ENCODE results near the gene NUP214.
"Not testable (repeated sequence)": the region's sequence is repeated elsewhere in the genome, so short reads cannot be mapped to it uniquely, and the experiment has no call there.

Gene NUP214

DNA sequence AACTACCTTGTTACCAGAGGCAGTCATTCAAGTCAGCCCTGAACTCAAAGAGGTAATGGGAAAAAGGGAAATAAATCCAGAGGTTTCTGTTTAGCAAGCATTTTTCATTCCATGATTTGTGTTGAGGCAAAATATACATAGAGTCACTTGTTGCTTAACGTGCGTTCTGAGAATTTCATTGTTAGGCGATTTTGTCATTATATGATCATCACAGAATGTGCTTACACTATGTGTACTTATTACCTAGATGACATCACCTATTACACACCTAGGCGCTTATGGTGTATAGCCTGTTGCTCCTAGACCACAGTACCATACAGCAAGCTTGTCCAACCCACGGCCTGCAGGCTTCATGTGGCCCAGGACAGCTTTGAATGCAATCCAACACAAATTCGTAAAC lies 36.2 kb downstream of the NUP214 start:
- DNase-seq (ENCODE audit: low spot score) = no peak

DNA sequence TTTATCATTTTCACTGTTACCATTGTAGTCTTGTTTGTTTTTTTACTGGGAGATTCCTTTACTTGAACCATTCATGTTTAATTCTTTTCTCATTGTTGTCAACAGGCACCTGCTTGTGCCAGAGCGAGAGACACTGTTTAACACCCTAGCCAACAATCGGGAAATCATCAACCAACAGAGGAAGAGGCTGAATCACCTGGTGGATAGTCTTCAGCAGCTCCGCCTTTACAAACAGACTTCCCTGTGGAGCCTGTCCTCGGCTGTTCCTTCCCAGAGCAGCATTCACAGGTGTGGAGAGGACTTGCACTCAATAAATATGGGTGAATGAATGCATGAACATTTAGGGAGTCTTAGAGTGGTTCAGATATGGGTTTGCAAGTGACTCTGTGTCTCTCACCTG lies 37.5 kb downstream of the NUP214 start:
- DNase-seq (ENCODE audit: low spot score) = no peak

DNA sequence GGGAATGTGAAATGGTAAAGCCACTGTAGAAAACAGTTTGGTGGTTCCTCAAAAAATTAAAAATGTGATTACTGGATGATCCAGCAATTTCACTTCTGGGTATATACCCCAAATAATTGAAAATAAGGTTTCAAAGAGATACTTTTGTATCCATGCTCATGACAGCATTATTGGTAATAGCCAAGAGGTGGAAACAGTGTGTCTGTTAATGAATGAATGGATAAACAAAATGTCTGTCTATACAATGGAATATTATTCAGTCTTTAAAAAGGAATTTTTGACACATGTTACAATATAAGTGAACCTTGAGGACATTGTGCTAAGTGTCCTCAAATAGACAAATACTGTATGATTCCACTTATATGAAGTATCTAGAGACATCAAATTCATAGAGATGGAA lies 40.1 kb downstream of the NUP214 start:
- no peak for DNase-seq (ENCODE audit: low spot score)

DNA sequence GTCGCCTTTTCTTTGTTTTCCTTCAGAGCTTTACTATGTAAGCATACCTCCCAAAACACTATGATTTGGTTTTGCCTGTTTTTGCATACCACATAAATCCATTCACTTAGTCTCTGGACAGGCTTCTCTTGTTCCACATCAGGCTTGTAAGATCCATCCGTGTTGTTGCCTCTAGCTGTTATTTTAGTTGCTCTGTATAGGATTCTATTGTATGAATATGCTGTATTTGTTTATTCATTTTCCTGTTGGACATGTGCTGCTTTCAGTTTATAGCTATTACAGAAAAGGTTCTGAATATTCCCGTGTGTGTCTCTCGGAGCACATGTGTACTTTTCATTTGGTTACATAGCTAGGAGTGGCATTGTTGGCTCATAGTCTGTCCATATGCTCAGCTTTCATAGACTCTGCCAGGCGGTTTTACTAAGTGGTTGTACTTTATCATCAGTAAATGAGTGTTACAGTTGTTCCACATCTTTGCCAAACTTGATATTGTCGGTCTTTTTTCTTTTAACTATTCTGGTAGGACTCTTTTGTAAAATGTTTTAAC lies 41.8 kb downstream of the NUP214 start:
- no peak for DNase-seq (ENCODE audit: low spot score)

DNA sequence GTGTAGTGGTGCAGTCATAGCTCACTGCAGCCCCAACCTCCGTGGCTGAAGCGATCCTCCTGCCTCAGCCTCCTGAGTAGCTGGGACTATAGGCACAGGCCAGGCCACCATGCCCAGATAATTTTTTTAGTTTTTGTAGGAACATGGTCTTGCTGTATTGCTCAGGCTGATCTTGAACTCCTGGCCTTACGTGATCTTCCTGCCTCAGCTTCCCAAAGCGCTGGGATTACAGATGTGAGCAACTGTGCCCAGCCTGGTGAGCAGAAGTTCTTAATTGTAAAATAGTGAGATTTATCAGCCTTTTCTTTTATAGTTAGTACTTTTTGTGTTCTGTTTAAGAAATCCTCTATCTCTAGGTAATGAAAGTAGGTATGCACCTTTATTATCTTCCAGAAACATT lies 42.5 kb downstream of the NUP214 start:
- no peak for DNase-seq (ENCODE audit: low spot score)

DNA sequence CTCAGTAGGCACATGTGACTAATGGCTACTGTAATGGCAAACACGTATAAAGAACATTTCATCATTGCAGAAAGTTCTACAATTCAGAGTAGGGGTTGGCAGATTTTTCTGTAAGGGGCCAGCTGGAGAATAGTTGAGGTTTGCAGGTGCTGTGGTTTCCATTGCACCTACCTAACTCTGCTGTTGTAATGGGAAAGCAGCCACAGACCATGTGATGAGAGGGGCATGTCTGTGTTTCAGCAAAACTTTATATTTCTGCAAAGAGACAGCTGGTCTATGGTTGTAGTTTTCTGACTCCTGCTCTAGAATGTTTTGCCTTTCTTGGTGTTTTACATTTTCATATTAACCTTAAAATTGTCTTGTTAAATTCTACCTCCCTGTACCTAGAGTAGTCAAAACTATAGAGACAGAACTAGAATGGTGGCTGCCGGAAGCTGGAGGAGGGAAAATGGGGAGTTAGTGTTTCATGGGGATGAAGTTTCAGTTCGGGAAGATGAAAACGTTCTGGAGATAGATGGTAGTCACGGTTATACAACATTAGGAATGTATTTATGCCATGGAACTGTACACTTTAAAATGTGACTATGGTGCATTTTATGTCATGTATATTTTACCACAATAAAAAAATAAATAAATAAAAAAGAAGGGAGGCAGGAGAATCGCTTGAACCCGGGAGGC lies 44.3 kb downstream of the NUP214 start:
- DNase-seq (ENCODE audit: low spot score) = no peak

DNA sequence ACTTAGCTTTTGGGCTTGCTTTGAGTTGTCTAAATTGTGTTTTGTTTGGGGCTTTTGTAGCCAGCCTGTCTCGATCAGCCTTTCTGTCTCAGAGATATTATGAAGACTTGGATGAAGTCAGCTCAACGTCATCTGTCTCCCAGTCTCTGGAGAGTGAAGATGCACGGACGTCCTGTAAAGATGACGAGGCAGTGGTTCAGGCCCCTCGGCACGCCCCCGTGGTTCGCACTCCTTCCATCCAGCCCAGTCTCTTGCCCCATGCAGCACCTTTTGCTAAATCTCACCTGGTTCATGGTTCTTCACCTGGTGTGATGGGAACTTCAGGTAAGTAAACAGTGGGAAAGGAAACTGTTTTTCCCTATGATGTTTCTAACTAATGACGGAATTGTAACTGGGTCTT lies 48.6 kb downstream of the NUP214 start:
- no peak for DNase-seq (ENCODE audit: low spot score)

DNA sequence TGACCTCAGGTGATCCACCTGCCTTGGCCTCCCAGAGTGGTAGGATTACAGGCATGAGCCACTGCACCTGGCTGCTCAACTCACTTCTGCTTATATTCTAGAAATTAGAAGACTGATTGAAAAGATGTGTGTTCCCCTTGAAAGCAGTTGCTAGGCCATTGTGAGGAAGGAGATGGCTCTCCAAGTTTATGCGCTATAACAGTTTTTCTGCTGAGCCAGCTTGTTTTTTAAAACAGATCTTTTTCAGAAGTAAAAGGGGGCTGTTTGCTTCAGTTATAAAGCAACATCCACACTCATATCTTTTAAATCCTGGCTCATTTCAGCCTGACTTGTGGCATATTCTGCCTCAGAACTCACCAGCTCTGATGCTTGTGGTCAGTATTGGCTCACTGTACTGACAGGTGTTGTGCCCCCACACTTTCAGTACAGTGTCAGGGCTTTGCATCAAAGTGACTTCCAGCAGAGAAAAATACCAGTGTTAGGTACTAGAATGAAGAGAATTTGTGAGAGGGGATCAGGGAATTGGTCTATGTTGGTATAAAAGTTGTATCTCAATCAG lies 49.4 kb downstream of the NUP214 start:
- no peak for DNase-seq (ENCODE audit: low spot score)

DNA sequence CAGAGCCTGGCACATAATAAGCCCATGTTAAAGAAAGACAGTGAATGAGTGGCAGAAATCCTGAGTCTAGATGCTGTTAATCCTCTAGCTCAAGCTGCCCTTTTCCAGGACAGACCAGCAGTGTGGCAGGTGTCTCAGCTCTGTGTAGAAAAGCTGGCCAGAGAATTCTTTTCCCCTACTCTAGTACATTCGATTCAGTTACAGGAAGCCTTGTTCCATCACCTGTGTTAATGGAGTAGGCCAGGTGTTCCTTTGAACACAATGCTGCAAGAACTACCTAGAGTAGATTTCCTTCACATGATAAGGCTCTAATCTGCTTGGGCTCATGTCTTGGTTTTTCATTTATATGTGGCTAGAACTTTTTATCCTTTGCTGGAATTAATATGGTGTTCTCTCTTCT lies 52.5 kb downstream of the NUP214 start:
- no peak for DNase-seq (ENCODE audit: low spot score)

DNA sequence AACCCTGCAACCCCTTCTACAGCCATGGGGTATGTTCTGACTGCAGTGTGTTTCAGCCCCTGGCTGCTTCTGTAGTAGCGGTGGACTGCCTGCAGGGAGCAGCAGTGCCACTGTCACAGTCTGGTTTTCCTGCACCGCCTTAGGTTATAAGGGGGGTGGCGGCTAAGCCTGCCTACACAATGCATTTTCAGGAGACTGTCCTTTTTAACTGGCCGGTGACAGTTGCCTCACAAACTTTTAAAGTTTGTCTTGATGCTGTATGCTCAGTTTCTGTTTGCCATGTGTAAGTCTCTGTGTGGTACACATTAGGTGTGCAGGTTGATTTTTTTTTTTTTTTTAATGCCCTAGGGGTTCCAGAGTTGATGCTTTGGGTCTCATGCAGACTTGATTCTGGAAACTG lies 53.0 kb downstream of the NUP214 start:
- peak; percentile 80 for DNase-seq (ENCODE audit: low spot score)

DNA sequence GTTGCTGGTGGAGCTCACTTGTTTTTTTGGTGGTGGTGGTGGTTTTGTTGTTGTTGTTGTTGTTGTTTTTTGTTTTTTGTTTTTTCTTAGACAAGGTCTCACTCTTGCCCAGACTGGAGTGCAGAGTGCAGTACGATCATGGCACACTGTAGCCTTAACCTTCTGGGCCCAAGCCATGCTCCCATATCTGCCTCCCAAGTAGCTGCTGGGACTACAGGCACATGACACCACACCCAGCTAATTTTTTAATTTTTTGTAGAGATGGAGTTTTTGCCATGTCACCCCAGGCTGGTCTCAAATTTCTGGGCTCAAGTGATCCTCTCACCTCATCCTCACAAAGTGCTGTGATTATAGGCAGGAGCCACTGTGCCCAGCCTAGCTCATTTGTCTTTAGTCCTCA lies 53.5 kb downstream of the NUP214 start:
- no peak for DNase-seq (ENCODE audit: low spot score)

DNA sequence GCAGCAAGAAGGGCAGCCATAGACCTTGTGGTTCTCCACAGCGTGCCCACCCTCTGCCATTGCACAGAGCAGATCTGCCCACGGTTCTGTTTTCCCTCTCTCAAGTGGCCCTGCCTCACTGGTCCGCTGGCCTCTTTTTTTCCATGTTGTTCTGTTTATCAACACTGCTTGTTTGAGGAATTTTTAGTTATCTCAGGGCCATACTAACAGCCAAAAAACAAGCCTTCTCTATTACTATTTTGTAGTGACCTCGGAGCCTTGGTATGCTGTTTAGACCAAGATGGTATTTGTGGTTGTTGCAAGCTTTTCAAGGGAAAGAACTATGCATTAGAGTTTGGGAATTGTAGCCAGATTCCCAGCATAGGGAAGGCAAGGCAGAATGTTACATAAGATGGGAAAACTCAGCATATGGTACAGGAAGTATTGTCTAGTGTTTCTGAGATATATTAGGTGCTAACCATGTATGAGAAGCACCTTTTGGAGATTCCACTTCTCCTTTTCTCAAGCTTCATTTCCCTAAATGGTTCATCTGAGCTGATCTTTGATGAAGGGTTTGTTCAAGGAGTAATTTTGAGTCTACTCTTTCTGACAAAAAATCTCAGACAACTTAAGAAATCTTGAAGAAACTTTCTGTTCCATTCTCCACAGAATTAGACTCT lies 54.3 kb downstream of the NUP214 start:
- DNase-seq (ENCODE audit: low spot score) = no peak

DNA sequence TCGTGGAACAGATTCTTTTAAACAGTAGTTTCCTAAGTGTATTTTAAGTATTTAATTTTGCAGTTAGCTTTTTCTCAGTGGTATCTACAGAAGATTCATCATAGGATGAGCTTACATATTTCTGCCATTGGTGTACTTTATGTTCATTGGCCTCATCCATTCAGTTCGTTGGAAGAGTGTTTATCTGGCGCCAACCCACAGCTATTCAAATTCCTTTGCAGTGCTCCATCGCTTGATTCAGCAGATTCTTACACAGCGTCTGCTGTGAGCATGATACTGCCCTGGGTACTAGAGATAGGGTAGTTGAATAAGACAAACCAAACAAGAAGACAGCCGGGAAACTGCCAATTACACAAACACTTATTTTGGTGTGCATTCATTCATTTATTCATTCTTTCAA lies 55.1 kb downstream of the NUP214 start:
- DNase-seq (ENCODE audit: low spot score) = no peak

DNA sequence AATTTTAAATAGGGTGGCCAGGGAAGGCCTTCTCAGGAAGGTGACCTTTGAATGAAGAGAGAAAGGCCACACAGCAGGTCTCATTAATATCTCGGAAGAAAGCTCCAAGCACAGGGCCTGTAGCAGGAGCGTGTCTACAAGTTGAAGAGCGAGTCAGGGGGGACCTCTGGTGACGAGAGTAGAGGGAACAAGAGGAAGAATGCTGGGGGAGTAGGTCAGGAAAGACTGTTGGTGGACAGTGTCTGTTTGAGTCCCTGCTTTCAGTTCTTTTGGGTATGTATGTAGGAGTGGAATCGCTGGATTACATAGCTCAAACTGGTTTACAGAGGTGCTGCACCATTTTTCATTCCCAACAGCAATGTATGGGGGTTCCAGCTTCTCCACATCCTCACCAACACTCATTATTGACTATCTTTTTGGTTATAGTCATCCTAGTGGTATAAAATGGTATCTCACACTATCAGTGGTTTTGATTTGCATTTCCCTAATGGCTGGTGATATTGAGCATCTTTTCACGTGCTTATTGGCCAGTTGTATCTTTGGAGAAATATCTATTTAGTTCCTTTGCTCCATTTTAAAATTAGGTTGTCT lies 55.8 kb downstream of the NUP214 start:
- peak; percentile 5 for DNase-seq (ENCODE audit: low spot score)

DNA sequence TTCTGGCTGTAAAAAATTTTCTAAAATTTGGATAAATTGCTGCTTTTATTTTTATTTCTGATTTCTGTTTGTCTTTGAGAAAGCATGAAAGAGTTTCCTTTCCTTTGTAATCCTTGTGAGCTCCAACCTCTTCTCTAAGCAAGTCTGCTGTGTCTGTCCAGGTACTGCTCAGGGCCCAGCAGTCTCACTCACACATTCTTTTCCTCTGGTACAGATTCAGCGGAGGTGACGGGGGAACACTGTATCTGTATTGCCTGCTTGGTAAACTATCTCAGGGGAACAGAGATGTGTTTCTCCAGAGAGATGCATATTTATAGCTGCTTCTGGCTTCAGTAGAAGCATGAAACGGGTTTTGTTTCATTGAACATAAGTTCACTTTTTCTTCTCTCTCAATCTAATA lies 60.5 kb downstream of the NUP214 start:
- no peak for DNase-seq (ENCODE audit: low spot score)

DNA sequence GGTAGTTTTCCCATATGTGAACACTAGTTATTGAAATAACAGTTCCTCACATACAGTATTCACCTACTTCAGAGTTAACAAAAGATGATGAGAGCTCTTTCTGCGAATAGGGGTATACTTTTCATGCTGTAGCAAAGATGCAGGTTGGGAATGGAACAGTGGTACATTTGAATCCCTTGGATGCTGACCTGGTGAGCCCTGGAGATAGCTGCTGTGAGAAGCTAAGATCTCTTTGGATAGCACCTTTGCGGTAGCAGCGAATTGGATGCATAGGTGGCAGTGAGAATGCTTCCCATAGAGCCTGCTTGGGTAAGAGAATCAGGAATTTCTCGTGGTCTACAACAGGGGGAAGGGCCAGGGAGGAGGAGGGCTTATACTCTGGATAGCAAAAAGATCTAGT lies 61.2 kb downstream of the NUP214 start:
- DNase-seq (ENCODE audit: low spot score) = no peak

DNA sequence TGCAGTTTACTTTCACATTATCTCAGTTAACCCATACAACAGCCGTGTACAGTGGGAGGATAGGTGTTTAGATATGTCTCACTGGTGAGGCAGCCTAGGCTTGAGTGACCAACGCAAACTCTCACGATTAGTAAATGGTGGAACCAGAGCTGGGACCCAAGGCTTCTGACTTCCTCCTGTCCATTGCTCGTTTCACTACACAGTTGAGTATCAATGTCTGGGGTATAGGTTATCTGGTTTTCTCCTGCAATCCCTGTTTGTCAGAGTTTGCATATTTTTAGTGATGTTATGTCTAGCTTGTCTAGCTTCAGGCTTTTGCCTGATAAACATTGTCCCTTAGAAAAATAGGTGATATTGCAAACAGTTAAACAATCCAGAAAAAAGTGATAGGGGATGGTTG lies 62.6 kb downstream of the NUP214 start:
- DNase-seq (ENCODE audit: low spot score) = no peak

DNA sequence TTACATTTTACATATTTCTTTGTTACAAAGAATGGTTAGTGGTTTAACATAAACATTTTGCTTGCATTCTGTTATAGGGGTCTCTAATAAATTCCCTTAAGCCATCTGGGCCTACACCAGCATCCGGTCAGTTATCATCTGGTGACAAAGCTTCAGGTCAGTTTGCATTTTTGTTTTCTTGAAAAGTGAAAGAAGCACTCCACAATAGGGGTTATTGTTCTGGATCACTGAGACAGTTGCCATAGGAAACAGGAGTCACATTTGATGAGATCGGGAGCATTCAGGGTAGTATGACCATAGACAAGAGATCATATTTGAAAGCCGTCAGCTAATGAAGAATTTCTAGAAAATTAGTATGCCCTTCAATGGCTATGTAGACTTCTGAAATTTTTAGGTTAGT lies 63.6 kb downstream of the NUP214 start:
- DNase-seq (ENCODE audit: low spot score) = no peak

DNA sequence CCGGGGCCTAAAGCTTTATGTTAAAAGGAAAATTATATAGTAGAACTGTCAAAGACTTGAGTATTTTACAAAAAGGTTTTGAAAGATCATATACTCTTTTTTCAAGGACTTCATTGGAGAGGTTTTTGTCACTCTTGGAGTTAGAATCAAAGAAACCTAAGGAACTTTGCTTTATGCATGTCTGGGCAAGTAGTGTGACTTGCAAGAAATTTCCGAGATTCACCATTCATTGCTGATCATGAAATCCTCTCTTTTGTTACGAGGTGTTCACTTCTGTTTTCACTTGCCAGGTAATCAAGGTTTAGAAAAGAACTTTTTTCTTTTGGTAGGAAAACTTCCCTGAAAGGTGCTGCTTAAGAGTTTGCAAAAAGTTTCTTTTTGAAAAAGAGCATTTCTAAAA lies 64.8 kb downstream of the NUP214 start:
- DNase-seq (ENCODE audit: low spot score) = no peak

DNA sequence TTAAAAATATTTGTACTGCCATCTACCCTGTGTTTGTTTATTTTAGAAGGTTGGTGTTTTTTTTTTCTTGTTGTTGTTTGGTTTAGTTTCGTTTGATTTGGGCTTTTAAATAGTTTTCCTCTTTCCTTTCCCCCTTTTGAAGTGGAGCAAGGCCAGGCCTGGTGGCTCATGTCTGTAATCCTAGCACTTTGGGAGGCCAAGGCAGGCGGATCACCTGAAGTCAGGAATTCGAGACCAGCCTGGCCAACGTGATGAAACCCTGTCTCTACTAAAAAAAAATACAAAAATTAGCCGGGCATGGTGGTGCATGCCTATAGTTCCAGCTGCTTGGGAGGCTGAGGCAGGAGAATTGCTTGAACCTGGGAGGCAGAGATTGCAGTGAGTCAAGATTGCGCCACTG lies 65.6 kb downstream of the NUP214 start:
- DNase-seq (ENCODE audit: low spot score) = not testable (repeated sequence)

DNA sequence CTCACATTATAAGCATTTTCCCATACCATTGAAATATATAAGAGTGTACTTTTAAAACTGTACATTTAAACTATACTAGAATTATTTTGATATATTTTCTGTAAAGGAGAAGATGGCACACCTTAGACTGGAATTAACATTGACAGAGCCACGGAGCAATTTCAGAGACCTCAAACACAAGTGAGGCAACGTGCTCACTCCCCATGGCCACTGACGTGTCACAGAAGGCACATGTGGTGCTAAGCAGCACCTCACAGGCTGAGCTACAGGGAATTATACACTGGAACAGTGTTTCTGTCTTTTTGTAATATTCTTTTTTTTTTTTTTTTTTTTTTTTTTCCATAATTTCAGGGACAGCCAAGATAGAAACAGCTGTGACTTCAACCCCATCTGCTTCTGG lies 66.5 kb downstream of the NUP214 start:
- no peak for DNase-seq (ENCODE audit: low spot score)

DNA sequence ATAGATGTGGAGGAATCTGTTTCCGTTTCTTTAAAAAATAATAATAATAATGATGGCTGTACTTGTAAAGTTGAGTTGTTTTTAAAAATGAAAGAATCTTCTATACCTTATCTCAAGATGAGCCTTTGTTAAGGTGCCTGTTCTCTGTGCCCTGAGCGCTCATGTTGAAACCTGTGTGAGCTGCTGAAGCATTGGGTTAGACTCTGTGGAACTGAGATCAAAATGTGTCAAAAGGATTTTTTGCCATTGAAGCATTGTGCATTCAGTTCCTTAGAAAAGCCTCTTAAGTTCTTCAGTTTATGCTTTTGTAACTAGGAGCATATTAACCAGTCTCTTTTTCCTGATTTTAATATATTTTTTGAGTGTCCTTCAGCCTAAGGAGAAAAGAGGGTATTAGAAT lies 67.7 kb downstream of the NUP214 start:
- DNase-seq (ENCODE audit: low spot score) = no peak

DNA sequence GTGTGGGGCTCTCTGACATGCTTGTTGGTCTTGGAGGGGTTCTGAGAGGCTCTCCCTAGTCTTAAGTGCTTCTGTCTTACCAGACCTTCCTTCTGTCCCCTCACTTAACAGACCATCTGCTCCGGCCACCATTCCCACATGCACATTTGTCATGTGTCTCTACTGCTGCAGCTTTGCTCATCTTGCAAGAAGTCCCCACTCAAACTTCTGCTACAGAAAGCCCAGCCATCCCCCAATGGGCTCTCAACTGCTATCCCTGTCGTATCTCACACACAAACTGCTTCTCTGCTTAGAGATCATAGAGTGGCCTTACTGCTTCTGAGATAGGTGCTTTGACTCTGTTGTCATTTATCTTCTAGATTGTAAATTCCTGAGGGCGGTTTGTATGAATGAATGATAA lies 69.4 kb downstream of the NUP214 start:
- no peak for DNase-seq (ENCODE audit: low spot score)

All from CD4-positive, alpha-beta T cell treated with Interleukin-2 at 100 ng/mL for 4 hours (primary cell).